Measurements from ENCODE around the gene FXYD5. TPM values are rescaled to one million over a fixed set of nuclear protein-coding genes. Genes with fewer than 3 reads are reported as not detected.
A peak's percentile ranks its signal among the peaks of the same experiment; 100 is the strongest.
"Not testable (repeated sequence)": the region's sequence is repeated elsewhere in the genome, so short reads cannot be mapped to it uniquely, and the experiment has no call there.

The FXYD5 gene
- total RNA-seq, 1 experiment from 2014 or later: 101 TPM

DNA sequence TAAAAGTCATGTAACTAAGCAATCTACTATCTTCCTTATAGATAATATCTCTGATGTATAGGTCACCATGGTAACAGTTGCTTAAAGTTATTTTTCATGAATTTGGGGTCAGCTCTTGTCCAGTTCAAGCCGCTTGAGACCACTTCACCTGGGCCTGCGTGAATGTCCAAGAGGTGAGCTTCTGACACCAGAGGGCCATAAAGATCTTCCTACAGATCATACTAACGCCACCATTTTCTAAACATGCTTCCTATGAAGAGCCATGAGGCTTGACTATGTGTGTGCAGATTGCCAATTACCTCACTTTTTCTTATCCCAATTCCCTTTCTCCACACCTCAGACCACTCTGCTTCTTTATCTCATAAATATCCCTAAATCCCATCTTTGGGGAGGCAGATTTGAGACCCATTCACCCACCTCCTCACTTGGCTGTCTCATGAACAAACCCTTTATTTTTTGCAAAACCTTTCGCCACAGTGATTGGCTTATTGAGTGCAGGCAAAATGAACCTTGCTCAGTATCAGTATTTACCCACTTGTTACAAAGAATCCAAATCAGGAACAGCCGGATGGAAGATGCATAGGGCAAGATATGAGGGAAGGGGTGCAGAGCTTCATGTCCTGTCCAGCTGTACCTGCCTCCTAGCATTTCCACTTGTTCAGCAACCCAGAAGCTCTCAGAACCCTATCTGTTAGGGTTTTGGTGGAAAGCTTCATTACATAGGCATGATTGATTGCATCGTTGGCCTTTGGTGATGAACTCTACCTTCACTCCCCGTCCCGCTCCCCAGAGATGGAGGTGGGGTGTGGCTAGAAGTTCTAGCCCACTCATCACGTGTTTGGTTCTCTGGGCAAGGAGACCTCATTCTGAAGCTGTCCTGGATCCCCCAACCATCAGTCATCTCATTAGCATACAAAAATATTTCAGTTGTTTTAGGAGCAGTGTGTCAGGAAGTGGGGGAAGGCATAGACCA lies 39.8 kb downstream of the FXYD5 start:
- H3K27me3 ChIP-seq (ENCODE audit: control insufficient read depth, insufficient read depth, low read length): no peaks in the 10 kb centered on the region
- DNase-seq: no peak
- H3K4me3 ChIP-seq (ENCODE audit: insufficient read depth, low read depth, low read length): no peak overlapping the region
- no peaks in the 10 kb centered on the region for H3K36me3 ChIP-seq (replicated peaks; ENCODE audit: control insufficient read depth, insufficient read depth, low read length)

DNA sequence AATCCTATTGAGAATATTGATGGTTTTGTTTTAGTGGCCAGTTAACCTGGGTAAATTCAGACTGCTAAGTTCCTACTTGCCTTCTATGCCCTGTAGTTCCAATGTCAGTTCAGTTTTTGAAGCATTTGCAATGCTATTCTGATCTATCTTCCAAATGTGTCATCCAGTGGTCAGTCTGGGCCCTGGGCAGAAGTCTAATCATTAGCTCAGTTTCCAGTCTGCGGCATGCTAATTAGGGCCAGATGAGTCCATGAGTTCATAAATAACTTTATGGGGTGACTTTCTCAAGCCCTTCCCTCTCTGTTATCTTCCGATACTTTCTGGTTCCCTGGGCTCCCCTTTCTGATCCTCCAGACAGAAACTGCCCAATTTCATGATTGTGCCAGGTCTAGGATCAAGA lies 41.3 kb downstream of the FXYD5 start:
- H3K27me3 ChIP-seq (ENCODE audit: control insufficient read depth, insufficient read depth, low read length): no peaks in the 10 kb centered on the region
- no peak overlapping the region for H3K4me3 ChIP-seq (ENCODE audit: insufficient read depth, low read depth, low read length)
- H3K36me3 ChIP-seq (replicated peaks; ENCODE audit: control insufficient read depth, insufficient read depth, low read length): no peaks in the 10 kb centered on the region
- no peak for DNase-seq

DNA sequence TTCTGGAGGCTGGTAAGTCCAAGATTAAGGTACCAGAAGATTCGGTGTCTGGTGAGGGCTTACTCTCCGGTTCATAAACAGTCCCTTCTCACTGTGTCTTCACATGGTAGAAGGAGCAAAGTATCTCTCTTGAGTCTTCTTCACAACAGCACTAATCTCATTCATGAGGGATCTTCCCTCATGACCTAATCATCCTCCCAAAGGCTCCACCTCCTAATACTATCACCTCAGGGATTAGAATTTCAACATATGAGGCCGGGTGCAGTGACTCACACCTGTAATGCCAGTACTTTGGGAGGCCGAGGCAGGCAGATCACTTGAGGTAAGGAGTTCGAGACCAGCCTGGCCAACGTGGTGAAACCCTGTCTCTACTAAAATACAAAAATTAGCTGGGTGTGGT lies 42.3 kb downstream of the FXYD5 start:
- not testable (repeated sequence) for H3K4me3 ChIP-seq (ENCODE audit: insufficient read depth, low read depth, low read length); DNase-seq; H3K36me3 ChIP-seq (replicated peaks; ENCODE audit: control insufficient read depth, insufficient read depth, low read length); H3K27me3 ChIP-seq (ENCODE audit: control insufficient read depth, insufficient read depth, low read length)

DNA sequence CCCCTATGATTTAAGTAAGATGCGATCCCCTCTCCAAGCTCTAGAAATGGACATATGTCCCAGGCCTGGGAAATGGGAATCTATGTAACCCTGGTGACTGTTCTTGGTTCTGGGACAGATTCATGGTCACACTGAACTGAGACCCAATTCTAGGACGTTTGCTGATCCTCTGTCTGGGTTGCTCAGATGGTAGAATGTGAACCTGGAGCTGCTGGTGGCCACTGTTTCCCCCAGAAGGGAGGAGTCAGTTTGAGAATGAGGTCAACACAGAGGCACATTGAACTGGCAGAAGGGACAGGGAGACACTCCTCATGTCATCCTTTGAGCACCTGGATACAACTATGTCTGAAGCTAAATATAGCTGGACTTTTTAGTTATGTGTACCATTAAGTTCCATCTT lies 44.9 kb downstream of the FXYD5 start:
- no peak overlapping the region for H3K4me3 ChIP-seq (ENCODE audit: insufficient read depth, low read depth, low read length)
- no peak for DNase-seq
- H3K36me3 ChIP-seq (replicated peaks; ENCODE audit: control insufficient read depth, insufficient read depth, low read length): no peaks in the 10 kb centered on the region
- no peaks in the 10 kb centered on the region for H3K27me3 ChIP-seq (ENCODE audit: control insufficient read depth, insufficient read depth, low read length)

DNA sequence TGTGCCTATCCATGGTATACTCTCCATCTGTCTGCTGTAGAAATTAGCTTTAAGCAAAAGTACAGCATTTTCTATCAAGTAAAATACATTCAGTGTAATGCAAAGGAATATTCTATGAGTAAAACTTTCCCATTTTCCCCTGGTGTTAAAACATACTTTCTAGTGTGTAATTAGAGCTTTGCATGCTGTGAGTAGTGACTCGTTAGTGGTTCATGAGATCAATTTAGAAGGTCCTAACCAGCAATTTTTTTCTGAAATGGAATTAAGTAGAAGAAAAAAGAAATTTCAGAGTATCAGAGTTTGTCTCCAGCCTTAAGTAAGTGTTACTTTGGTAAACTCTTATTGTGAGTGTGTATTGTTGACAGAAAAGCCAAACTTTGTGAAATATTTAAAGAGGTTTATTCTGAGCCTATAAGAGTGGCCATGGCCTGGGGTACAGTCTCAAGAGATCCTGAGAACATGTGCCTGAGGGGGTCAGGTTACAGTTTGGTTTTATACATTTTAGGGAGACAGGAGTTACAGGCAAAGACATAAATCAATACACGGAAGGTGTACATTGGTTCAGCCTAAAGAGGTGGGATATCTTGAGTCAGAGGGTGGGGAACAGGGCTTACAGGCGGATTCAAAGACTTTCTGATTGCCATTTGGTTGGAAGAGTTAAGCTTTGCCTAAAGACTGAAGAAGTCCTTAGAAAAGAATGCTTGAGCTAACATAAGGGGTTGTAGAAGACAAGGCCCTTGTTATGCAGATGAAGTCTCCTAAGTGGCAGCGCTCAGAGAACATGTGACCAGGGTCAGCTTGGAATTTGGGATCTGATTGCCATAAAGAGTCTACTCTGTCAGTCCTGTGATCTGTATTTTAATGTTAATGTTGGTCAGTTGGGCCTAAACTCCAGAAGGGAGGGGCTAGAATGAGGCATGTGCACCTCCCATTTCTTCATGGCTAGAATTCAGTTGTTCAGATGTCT lies 48.5 kb downstream of the FXYD5 start:
- H3K36me3 ChIP-seq (replicated peaks; ENCODE audit: control insufficient read depth, insufficient read depth, low read length): no peaks in the 10 kb centered on the region
- DNase-seq: peak; percentile 57
- no peaks in the 10 kb centered on the region for H3K27me3 ChIP-seq (ENCODE audit: control insufficient read depth, insufficient read depth, low read length)
- no peak overlapping the region for H3K4me3 ChIP-seq (ENCODE audit: insufficient read depth, low read depth, low read length)

DNA sequence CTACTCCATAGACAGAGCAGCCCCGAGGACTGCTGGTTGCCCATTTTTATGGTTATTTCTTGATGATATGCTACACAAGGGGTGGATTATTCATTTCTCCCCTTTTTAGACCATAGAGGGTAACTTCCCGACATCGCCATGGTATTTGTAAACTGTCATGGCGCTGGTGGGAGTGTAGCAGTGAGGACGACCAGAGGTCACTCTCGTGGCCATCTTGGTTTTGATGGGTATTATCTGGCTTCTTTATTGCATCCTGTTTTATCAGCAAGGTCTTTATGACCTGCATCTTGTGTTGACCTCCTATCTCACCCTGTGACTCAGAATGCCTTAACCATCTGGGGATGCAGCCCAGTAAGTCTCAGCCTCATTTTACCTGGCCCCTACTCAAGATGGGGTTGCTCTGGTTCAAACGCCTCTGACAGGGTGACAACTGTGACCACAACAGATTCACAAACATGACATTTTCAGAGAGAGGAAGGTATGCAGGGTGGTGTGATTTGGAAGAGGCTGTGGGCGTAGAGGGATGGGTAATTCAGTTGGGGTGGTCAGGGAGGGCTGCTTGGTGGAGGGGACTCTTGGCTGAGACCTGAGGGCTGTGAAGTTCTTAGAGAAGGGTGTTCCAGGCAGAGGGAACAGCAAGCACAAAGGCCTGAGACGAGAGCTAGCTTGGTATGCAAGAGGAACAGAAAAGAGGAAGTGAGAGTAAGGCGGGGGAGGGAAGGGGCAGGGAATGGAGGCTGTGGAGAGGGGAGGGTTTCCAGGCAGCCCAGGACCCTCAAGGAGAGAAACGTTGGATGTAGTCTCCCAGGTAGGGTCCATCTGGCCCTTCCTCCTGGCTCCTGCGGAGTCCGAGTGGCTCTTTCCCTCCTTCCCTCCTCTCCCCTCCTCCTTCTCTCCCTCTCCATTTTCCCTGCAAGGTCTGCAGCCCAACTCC lies 50.5 kb downstream of the FXYD5 start:
- Histone ChIP-seq H3K36me3 (replicated peaks; ENCODE audit: control insufficient read depth, insufficient read depth, low read length) (no peaks in the 10 kb centered on the region), H3K27me3 (ENCODE audit: control insufficient read depth, insufficient read depth, low read length) (no peaks in the 10 kb centered on the region), H3K4me3 (ENCODE audit: insufficient read depth, low read depth, low read length) (no peak overlapping the region)
- DNase-seq: no peak

DNA sequence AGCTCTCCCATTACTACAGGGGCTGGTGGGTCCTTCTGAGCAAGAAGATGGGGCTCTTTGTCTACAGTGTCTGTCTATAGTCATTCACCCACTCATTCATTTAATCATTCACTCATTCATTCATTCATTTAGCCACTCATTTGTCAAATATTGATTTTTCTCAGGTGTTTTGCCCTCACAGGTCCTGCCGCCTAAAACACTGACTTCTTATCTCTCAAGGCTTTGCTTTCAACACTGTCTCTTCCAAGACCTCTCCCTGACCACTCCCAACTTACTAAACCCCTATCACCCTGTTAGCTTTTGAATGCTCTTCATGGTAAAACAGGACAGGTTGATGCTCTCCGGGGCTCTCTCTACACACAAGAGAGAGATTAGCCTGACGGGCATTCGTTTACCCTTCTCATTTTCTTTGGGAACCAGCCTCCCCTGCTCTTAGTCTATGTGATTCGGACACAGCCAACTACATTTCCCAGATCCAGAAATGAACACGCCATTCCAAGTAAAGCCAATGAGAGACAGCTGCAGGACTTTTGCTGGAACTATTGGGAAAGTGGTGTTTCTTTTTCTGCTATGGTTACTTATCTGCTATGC lies 51.3 kb downstream of the FXYD5 start:
- Histone ChIP-seq H3K36me3 (replicated peaks; ENCODE audit: control insufficient read depth, insufficient read depth, low read length) (no peaks in the 10 kb centered on the region), H3K4me3 (ENCODE audit: insufficient read depth, low read depth, low read length) (no peak overlapping the region), H3K27me3 (ENCODE audit: control insufficient read depth, insufficient read depth, low read length) (no peaks in the 10 kb centered on the region)
- no peak for DNase-seq

DNA sequence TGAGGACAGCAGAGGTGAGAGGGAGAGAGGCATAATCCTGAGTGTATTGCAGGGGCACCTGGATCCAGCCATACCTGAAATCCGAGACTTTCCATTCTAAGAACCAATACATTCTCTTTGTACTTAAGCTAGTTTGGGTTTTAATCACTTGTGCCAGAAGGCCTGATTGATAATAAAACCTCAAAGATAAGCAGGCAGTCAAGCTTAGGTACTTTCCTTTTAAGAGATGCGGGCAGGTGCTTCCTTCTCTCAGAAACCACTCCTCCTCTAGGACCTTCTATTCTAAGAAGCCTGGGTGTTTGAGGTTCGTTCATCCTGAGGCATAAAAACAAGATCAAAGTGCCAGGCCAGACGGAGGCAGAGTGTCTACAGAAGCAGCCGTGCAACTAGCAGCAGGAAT lies 51.8 kb downstream of the FXYD5 start:
- Histone ChIP-seq H3K4me3 (ENCODE audit: insufficient read depth, low read depth, low read length) (no peak overlapping the region), H3K36me3 (replicated peaks; ENCODE audit: control insufficient read depth, insufficient read depth, low read length) (no peaks in the 10 kb centered on the region), H3K27me3 (ENCODE audit: control insufficient read depth, insufficient read depth, low read length) (no peaks in the 10 kb centered on the region)
- DNase-seq: no peak

DNA sequence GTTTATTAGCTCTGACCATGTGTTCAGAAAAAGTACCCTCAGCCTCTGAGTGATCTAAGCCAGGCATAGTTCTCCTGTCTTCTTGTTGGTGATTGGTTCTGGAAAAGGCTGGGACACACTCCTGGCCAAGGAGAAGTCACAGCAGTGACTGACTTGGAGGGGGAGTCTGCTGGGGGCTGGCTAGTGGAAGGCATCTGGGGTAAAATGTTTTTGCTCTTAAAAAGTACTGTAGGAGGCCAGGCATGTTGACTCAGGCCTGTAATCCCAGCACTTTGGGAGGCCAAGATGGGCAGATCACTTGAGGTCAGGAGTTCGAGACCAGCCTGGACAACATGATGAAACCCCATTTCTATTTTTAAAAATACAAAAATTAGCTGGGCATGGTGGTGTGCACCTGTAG lies 52.3 kb downstream of the FXYD5 start:
- Histone ChIP-seq H3K4me3 (ENCODE audit: insufficient read depth, low read depth, low read length) (no peak overlapping the region), H3K36me3 (replicated peaks; ENCODE audit: control insufficient read depth, insufficient read depth, low read length) (no peaks in the 10 kb centered on the region), H3K27me3 (ENCODE audit: control insufficient read depth, insufficient read depth, low read length) (no peaks in the 10 kb centered on the region)
- no peak for DNase-seq

DNA sequence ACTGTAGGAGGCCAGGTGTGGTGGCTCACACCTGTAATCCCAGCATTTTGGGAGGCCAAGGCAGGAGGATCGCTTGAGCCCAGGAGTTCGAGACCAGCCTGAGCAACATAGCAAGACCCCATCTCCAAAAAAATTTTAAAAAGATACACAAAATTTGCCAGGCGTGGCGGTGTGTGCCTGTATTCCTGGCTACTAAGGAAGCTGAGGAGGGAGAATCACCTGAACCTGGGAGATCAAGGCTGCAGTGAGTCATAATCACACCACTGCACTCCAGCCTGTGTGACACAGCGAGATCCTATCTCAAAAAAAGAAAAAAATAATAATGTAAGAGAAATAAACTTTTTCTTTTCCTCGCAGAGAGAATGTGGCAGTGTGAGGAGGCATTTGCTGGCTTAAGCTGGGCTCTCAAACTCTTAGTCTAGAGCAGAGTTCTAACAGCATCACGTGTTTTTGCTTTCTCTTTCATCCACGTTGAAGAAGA lies 52.9 kb downstream of the FXYD5 start:
- no peak for DNase-seq
- Histone ChIP-seq H3K4me3 (ENCODE audit: insufficient read depth, low read depth, low read length) (no peak overlapping the region), H3K27me3 (ENCODE audit: control insufficient read depth, insufficient read depth, low read length) (no peaks in the 10 kb centered on the region), H3K36me3 (replicated peaks; ENCODE audit: control insufficient read depth, insufficient read depth, low read length) (no peaks in the 10 kb centered on the region)

DNA sequence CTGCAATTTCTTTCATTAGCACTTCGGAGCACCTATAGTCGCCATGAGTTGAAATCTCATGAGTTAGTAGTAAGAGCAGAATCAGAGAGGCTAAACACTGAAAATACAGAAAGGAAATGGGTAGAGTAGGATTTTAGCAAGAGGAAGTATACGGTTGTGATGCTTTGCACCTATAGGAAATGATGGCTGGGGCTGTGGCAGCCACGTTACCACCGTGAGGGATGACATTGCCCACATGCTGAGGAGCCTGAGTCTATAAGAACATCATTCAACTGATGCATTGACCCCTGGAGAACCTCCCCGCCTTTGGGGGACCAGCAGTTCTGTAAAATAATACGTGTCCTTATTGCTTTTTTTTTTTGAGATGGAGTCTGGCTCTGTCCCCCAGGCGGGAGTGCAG lies 53.6 kb downstream of the FXYD5 start:
- no peaks in the 10 kb centered on the region for H3K36me3 ChIP-seq (replicated peaks; ENCODE audit: control insufficient read depth, insufficient read depth, low read length)
- no peak for DNase-seq
- H3K4me3 ChIP-seq (ENCODE audit: insufficient read depth, low read depth, low read length): no peak overlapping the region
- H3K27me3 ChIP-seq (ENCODE audit: control insufficient read depth, insufficient read depth, low read length): no peaks in the 10 kb centered on the region

DNA sequence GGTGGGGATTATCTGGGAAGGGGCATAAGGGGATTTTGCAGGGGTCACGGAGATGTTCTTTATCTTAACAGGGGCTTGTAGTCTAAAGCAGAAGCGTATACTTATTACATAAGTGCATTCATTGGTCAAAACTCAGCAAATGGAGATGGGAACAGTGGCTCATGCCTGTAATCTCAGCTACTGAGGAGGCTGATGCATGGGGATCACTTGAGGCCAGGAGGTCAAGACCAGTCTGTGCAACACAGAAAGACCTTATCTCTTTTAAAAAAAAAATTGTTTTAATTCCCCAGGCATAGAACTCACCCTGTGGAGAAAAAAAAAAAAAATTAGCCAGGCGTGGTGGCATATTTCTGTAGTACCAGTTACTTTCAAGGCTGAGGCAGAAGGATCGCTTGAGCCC lies 55.1 kb downstream of the FXYD5 start:
- H3K4me3 ChIP-seq (ENCODE audit: insufficient read depth, low read depth, low read length): no peak overlapping the region
- H3K36me3 ChIP-seq (replicated peaks; ENCODE audit: control insufficient read depth, insufficient read depth, low read length): no peaks in the 10 kb centered on the region
- no peak for DNase-seq
- H3K27me3 ChIP-seq (ENCODE audit: control insufficient read depth, insufficient read depth, low read length): no peaks in the 10 kb centered on the region

DNA sequence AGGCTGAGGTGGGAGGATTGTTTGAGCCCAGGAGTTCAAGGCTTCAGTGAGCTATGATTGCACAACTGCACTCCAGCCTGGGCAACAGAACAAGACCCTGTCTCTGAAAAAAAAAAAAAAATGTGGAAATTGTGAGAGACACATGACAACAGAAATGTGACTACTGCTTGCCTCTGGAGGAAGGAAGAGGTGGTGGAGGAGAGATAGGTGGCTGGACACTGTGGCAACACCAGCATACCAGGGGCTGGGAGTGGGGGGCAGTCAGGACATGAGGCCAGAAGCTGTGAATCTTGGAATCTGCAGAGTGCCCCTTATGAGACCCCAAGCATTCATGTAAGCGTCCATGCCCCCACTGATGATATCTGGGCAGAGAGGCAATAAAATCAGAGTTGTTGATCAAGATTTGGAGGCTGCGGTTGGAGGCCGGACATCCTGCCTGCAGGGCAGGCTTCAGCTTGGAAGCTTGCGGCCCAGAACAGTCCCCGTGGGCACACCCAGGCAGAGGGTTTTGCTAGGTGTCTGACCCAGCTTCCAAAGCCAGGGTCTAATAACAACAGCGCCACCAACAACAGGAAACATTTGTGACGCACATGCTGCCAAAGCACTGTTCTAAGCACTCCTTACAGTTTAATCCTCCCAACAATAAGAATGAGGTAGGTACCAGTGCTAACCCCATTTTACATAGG lies 57.2 kb downstream of the FXYD5 start:
- H3K4me3 ChIP-seq (ENCODE audit: insufficient read depth, low read depth, low read length): no peak overlapping the region
- DNase-seq: no peak
- H3K36me3 ChIP-seq (replicated peaks; ENCODE audit: control insufficient read depth, insufficient read depth, low read length): no peaks in the 10 kb centered on the region
- no peaks in the 10 kb centered on the region for H3K27me3 ChIP-seq (ENCODE audit: control insufficient read depth, insufficient read depth, low read length)

Data from H7 (cell line).